IMR-90 (cell line): ENCODE results near the gene PRSS38. TPM values are rescaled to one million over a fixed set of nuclear protein-coding genes. Genes with fewer than 3 reads are reported as not detected.

ENCODE experiments used
- ATAC-seq: fragments of 200-7000 bp; cut with Tn5 transposase; 2 replicates; pipeline ENCODE4 v1.9.1; 2020; ENCODE audit warnings: low read depth, mild to moderate bottlenecking, moderate library complexity
- BruUV-seq: library from RNA; stranded (reverse); fragments of 400-500 nt; replicated peaks from 2 replicates; lab custom pipeline; 2021; lab: Mats Ljungman, UMichigan
- CTCF ChIA-PET: fragments of 300-600 bp; formaldehyde crosslinking; extraction: SDS; loops from one replicate; lab custom pipeline; 2021; ENCODE audit warnings: antibody characterized with exemption; lab: Yijun Ruan, JAX
- POLR2A ChIA-PET: fragments of 300-600 bp; sonication (Branson Sonifier 250); formaldehyde crosslinking; loops from one replicate; lab custom pipeline; 2022; ENCODE audit warnings: antibody characterized with exemption; ENCODE audit not compliant: unreplicated experiment; lab: Charles Lee
- DNase-seq: peaks from one replicate; pipeline ENCODE4 v3.0.0; 2013
- H2AFZ ChIP-seq: replicated peaks from 2 replicates; pipeline ENCODE3; 2013; ENCODE audit warnings: low read length, mild to moderate bottlenecking; ENCODE audit not compliant: poor library complexity
- H2AK5ac ChIP-seq: 2 replicates; pipeline ENCODE4 v1.6.1; 2013; ENCODE audit warnings: low read depth, low read length, inconsistent platforms
- H2AK9ac ChIP-seq: replicated peaks from 2 replicates; pipeline ENCODE3; 2013; ENCODE audit warnings: mild to moderate bottlenecking, low read depth, low read length, moderate library complexity; ENCODE audit not compliant: poor library complexity
- H2BK120ac ChIP-seq: 2 replicates; pipeline ENCODE4 v1.6.1; 2013; ENCODE audit warnings: low read depth, low read length, inconsistent platforms
- H2BK15ac ChIP-seq: 3 replicates; pipeline ENCODE4 v1.6.1; 2013; ENCODE audit warnings: low read depth, low read length, inconsistent platforms
- H2BK20ac ChIP-seq: 2 replicates; pipeline ENCODE4 v1.6.1; 2013; ENCODE audit warnings: low read depth, mild to moderate bottlenecking, inconsistent platforms, low read length, moderate library complexity
- H2BK5ac ChIP-seq: 2 replicates; pipeline ENCODE4 v1.6.1; 2013; ENCODE audit warnings: mild to moderate bottlenecking, low read depth, low read length, inconsistent platforms; ENCODE audit not compliant: poor library complexity, severe bottlenecking
- H3K14ac ChIP-seq: replicated peaks from 2 replicates; pipeline ENCODE4 v1.6.1; 2013; ENCODE audit warnings: low read depth, low read length, inconsistent platforms
- H3K18ac ChIP-seq: 2 replicates; pipeline ENCODE4 v1.6.1; 2013; ENCODE audit warnings: low read depth, low read length, control low read depth
- H3K23ac ChIP-seq: 2 replicates; pipeline ENCODE4 v1.6.1; 2013; ENCODE audit warnings: low read depth, low read length, inconsistent platforms
- H3K27ac ChIP-seq: 2 replicates; pipeline ENCODE4 v1.5.1; 2013; ENCODE audit warnings: mild to moderate bottlenecking, control low read depth, low read length; ENCODE audit not compliant: insufficient read depth
- H3K27me3 ChIP-seq: 2 replicates; pipeline ENCODE4 v1.6.1; 2013; ENCODE audit warnings: low read length; ENCODE audit not compliant: control insufficient read depth, insufficient read depth
- H3K36me3 ChIP-seq: 2 replicates; pipeline ENCODE4 v1.6.1; 2013; ENCODE audit warnings: low read length, mixed read lengths; ENCODE audit not compliant: control insufficient read depth, insufficient read depth
- H3K4ac ChIP-seq: 2 replicates; pipeline ENCODE4 v1.6.1; 2013; ENCODE audit warnings: low read depth, low read length, inconsistent platforms
- H3K4me1 ChIP-seq: 2 replicates; pipeline ENCODE4 v1.6.1; 2013; ENCODE audit warnings: low read length, mixed read lengths; ENCODE audit not compliant: control insufficient read depth, insufficient read depth
- H3K4me2 ChIP-seq: 2 replicates; pipeline ENCODE4 v1.6.1; 2013; ENCODE audit warnings: low read depth, mild to moderate bottlenecking, control low read depth, low read length, moderate library complexity
- H3K4me3 ChIP-seq: 2 replicates; pipeline ENCODE4 v1.5.1; 2013; ENCODE audit warnings: low read depth, mild to moderate bottlenecking, control low read depth, low read length, moderate library complexity; ENCODE audit not compliant: insufficient read depth
- H3K56ac ChIP-seq: 2 replicates; pipeline ENCODE4 v1.6.1; 2013; ENCODE audit warnings: low read length, inconsistent platforms; ENCODE audit not compliant: insufficient read depth; ENCODE audit errors: extremely low read depth
- H3K79me1 ChIP-seq, 2 experiments: 2 replicates each; pipeline ENCODE4 v1.6.1; 2013; ENCODE audit warnings: low read length in 2 of 2, inconsistent platforms in 1 of 2, low read depth in 1 of 2
- H3K9ac ChIP-seq: 2 replicates; pipeline ENCODE4 v1.6.1; 2013; ENCODE audit warnings: low read depth, low read length, control low read depth
- H3K9me1 ChIP-seq: 2 replicates; pipeline ENCODE4 v1.6.1; 2013; ENCODE audit warnings: low read length, inconsistent platforms; ENCODE audit not compliant: insufficient read depth
- H3K9me3 ChIP-seq: 2 replicates; pipeline ENCODE4 v1.6.1; 2013; ENCODE audit warnings: low read length; ENCODE audit not compliant: control insufficient read depth, insufficient read depth
- H4K20me1 ChIP-seq: 2 replicates; pipeline ENCODE4 v1.6.1; 2013; ENCODE audit warnings: low read length, inconsistent platforms; ENCODE audit not compliant: insufficient read depth
- H4K5ac ChIP-seq: 2 replicates; pipeline ENCODE4 v1.6.1; 2013; ENCODE audit warnings: mild to moderate bottlenecking, low read depth, low read length, control low read depth
- H4K8ac ChIP-seq, 2 experiments: 2 replicates each; pipeline ENCODE4 v1.6.1; 2013; ENCODE audit warnings: low read depth in 2 of 2, low read length in 2 of 2, control low read depth in 1 of 2, inconsistent platforms in 1 of 2
- H4K91ac ChIP-seq: 2 replicates; pipeline ENCODE4 v1.6.1; 2013; ENCODE audit warnings: low read depth, low read length, inconsistent platforms; ENCODE audit not compliant: insufficient read depth
- BHLHE40 ChIP-seq: fragments of 150-350 bp; IDR thresholded peaks from 2 replicates; pipeline ENCODE4 v1.6.1; 2016; ENCODE audit warnings: mild to moderate bottlenecking, low read depth, low read length
- CHD1 ChIP-seq: IDR thresholded peaks from 2 replicates; pipeline ENCODE4 v1.6.1; 2012; ENCODE audit warnings: low read depth, low read length, improper control_type of control experiment
- CTCF ChIP-seq: conservative IDR thresholded peaks from 2 replicates; pipeline ENCODE4 v1.5.1; 2012; ENCODE audit warnings: mild to moderate bottlenecking, low read depth, low read length, improper control_type of control experiment
- ELK1 ChIP-seq: fragments of 150-350 bp; IDR thresholded peaks from 2 replicates; pipeline ENCODE4 v1.6.1; 2016; ENCODE audit warnings: low read depth, mild to moderate bottlenecking, low read length, moderate library complexity, borderline replicate concordance
- MAFK ChIP-seq: IDR thresholded peaks from 2 replicates; pipeline ENCODE4 v1.6.1; 2012; ENCODE audit warnings: low read depth, low read length, improper control_type of control experiment
- MAZ ChIP-seq: IDR thresholded peaks from 2 replicates; pipeline ENCODE4 v1.6.1; 2012; ENCODE audit warnings: low read depth, mild to moderate bottlenecking, low read length, improper control_type of control experiment, moderate library complexity, borderline replicate concordance
- NFE2L2 ChIP-seq: fragments of 150-350 bp; IDR thresholded peaks from 2 replicates; pipeline ENCODE4 v1.6.1; 2016; ENCODE audit warnings: low read depth, mild to moderate bottlenecking, low read length
- RCOR1 ChIP-seq: IDR thresholded peaks from 2 replicates; pipeline ENCODE4 v1.6.1; 2012; ENCODE audit warnings: mild to moderate bottlenecking, low read length, improper control_type of control experiment; ENCODE audit not compliant: insufficient replicate concordance
- RFX5 ChIP-seq: IDR thresholded peaks from 2 replicates; pipeline ENCODE4 v1.8.0; 2012; ENCODE audit warnings: low read depth, mild to moderate bottlenecking, low read length, moderate library complexity
- USF2 ChIP-seq: fragments of 150-350 bp; IDR thresholded peaks from 2 replicates; pipeline ENCODE4 v1.6.1; 2017; ENCODE audit warnings: mild to moderate bottlenecking, antibody characterized with exemption, low read length, low read depth
- dilution Hi-C: fragments of 300-500 bp; cut with HindIII; formaldehyde crosslinking; loops from one replicate; pipeline ENCODE4 v1.14.3; 2018; ENCODE audit warnings: low sequenced_read_pairs; ENCODE audit not compliant: unreplicated experiment
- in situ Hi-C: fragments of 300-500 bp; cut with MboI; formaldehyde crosslinking; loops from 3 replicates; pipeline ENCODE4 v1.14.3; 2019; ENCODE audit warnings: low sequenced_read_pairs, inconsistent platforms, mixed read lengths
- intact Hi-C: fragments of 100-400 bp; cut with micrococcal nuclease; formaldehyde crosslinking; loops from 2 replicates; pipeline ENCODE4 v1.10.0; 2022
- polyA plus RNA-seq, 3 experiments: library from polyadenylated mRNA; depleted of rRNA; stranded (reverse); fragments of >200 nt; gene quantifications; 2 replicates each; pipeline ENCODE4 v1.2.3, GENCODE V29; 2012; ENCODE audit warnings: low replicate concordance in 1 of 3
- total RNA-seq: library from RNA; depleted of rRNA; stranded (reverse); fragments of >200 nt; gene quantifications from 2 replicates; pipeline ENCODE4 v1.2.3, GENCODE V29; 2012

PRSS38 gene
- total and polyA plus RNA-seq, 2 of the 4 experiments (the other 2 are of a cell fraction): not detected

- BruUV-seq: no TSS peak
- Histone ChIP-seq H2BK20ac (no peak overlapping the region), H3K4me3 (no peak overlapping the region), H3K79me1 (no peaks in the 10 kb centered on the region), H4K20me1 (no peaks in the 10 kb centered on the region), H3K9me3 (no peaks in the 10 kb centered on the region), H3K27me3 (no peaks in the 10 kb centered on the region), H2BK5ac (no peak overlapping the region), H3K56ac (no peak overlapping the region), H3K4me1 (no peaks in the 10 kb centered on the region), H3K4me2 (no peak overlapping the region), H3K23ac (no peak overlapping the region), H2AFZ (no peak overlapping the region), H3K14ac (no peak overlapping the region), H3K9ac (no peak overlapping the region), H4K8ac (no peak overlapping the region), H3K18ac (no peak overlapping the region), H2BK15ac (no peak overlapping the region), H2BK120ac (no peak overlapping the region), H3K27ac (no peak overlapping the region), H4K91ac (no peak overlapping the region), H3K4ac (no peak overlapping the region), H3K36me3 (no peaks in the 10 kb centered on the region), H4K5ac (no peak overlapping the region), H3K9me1 (no peaks in the 10 kb centered on the region), H2AK5ac (no peak overlapping the region), H2AK9ac (no peak overlapping the region)
- ATAC-seq (no peak), DNase-seq (no peak)
- POLR2A ChIA-PET: no interaction called here
- TF ChIP-seq MAZ (no peak), RCOR1 (no peak), CHD1 (no peak), ELK1 (no peak), CTCF (no peak), RFX5 (no peak), MAFK (no peak), NFE2L2 (no peak), BHLHE40 (no peak), USF2 (no peak)
- intact Hi-C loops (no loop called here), dilution Hi-C loops (no loop called here), in situ Hi-C loops (no loop called here)
- CTCF ChIA-PET: no interaction called here
These were observed 38.7 kb downstream of the PRSS38 start for GRCh38 chr1:227854189-227854588.
